Lung (tissue), 12 donors: ENCODE data around the gene RNF141. TPM values are rescaled to one million over a fixed set of nuclear protein-coding genes. Genes with fewer than 3 reads are reported as not detected.

ENCODE experiments used
- ATAC-seq: fragments of 200-7000 bp; cut with Tn5 transposase; one replicate; pipeline ENCODE4 v1.9.1; 2020; ENCODE audit warnings: moderate number of reproducible peaks; ENCODE audit not compliant: insufficient read depth, low FRiP score
- DNase-seq, 3 donors: peaks; one replicate each; pipeline ENCODE4 v3.0.0-alpha.2; 2013 to 2017
- H3K27ac ChIP-seq, 2 donors: one replicate each; pipeline ENCODE4 v1.5.1; 2013; ENCODE audit warnings: mild to moderate bottlenecking in 2 of 2, moderate library complexity in 2 of 2, control low read depth in 1 of 2, inconsistent platforms in 1 of 2, low read depth in 1 of 2, low read length in 1 of 2
- H3K27me3 ChIP-seq, 3 donors: one replicate each; pipeline ENCODE4 v1.5.1; 2013; ENCODE audit warnings: low read length in 2 of 3; ENCODE audit not compliant: control insufficient read depth in 3 of 3, insufficient read depth in 3 of 3
- H3K36me3 ChIP-seq, 4 donors: one replicate each; pipeline ENCODE4 v1.5.1; 2013; ENCODE audit warnings: low read length in 4 of 4, mild to moderate bottlenecking in 1 of 4, moderate library complexity in 1 of 4; ENCODE audit not compliant: control insufficient read depth in 4 of 4, insufficient read depth in 4 of 4
- H3K4me1 ChIP-seq, 5 donors: one replicate each; pipeline ENCODE4 v1.5.1; 2013; ENCODE audit warnings: low read length in 5 of 5, mild to moderate bottlenecking in 2 of 5, moderate library complexity in 1 of 5; ENCODE audit not compliant: control insufficient read depth in 5 of 5, insufficient read depth in 5 of 5
- H3K4me3 ChIP-seq: one replicate; pipeline ENCODE4 v1.5.1; 2013; ENCODE audit warnings: mild to moderate bottlenecking, control low read depth, moderate library complexity
- H3K9ac ChIP-seq, 2 donors: one replicate each; pipeline ENCODE4 v1.5.1; 2013; ENCODE audit warnings: low read length in 2 of 2, control low read depth in 1 of 2; ENCODE audit not compliant: insufficient read depth in 1 of 2
- H3K9me3 ChIP-seq, 4 donors: one replicate each; pipeline ENCODE4 v1.5.1; 2013; ENCODE audit warnings: low read length in 3 of 4, mild to moderate bottlenecking in 1 of 4, moderate library complexity in 1 of 4; ENCODE audit not compliant: control insufficient read depth in 4 of 4, insufficient read depth in 3 of 4
- CTCF ChIP-seq: IDR thresholded peaks from 2 replicates; pipeline ENCODE4 v1.5.1; 2012; ENCODE audit warnings: mild to moderate bottlenecking; ENCODE audit errors: control extremely low read depth, extremely low read depth
- WGBS, 2 donors: extraction: QIAGEN DNeasy Blood & Tissue Kit; methylation state at CpG; one replicate each; pipeline ENCODE4 v1.1.7; 2013; 5-methylcytosine and 5-hydroxymethylcytosine counted together
- polyA plus RNA-seq, 2 donors: library from polyadenylated mRNA; stranded (reverse); fragments of 200-250 nt; gene quantifications; one replicate each; pipeline ENCODE4 v1.2.1, GENCODE V29; 2013
- total RNA-seq, 2 donors: library from RNA; depleted of rRNA in 1 of 2; stranded (reverse); fragments of >200 nt in 1 of 2; gene quantifications; one replicate each; pipeline ENCODE4 v1.2.1, GENCODE V29; 2014 to 2021
- donor health status: control.
- donor health status: control.
- donor health status: Bipolar disorder and iron deficiency.
- donor health status: healthy.
- donor health status: DM: yes; HTN: yes; CAD: no.

RNF141 gene
- total and polyA plus RNA-seq, 4 donors: 14.8 to 63.8 (median 33.4) TPM

GRCh38 chr11:10474551-10474950 is 66.4 kb downstream of the RNF141 start:
- WGBS, 2 donors: 96 to 97% methylated on average over 2 of the region's 2 CpGs
- peaks cover 0 to 11% (median 0%) of the 10 kb centered on the region in 4 donors for H3K36me3 ChIP-seq
- H3K27ac ChIP-seq: no peak overlapping the region
- DNase-seq: no peak
- no peaks in the 10 kb centered on the region for H3K27me3 ChIP-seq
- no peak overlapping the region for H3K9ac ChIP-seq
- no peak for ATAC-seq
- H3K9me3 ChIP-seq: no peaks in the 10 kb centered on the region
- no peaks in the 10 kb centered on the region for H3K4me1 ChIP-seq
- H3K4me3 ChIP-seq: no peak overlapping the region
- TF ChIP-seq CTCF: no peak

GRCh38 chr11:10473371-10473770 is 67.6 kb downstream of the RNF141 start:
- 87 to 93% methylated on average over 4 of the region's 4 CpGs for WGBS, 2 donors
- H3K9ac ChIP-seq: no peak overlapping the region
- H3K27me3 ChIP-seq: no peaks in the 10 kb centered on the region
- ATAC-seq: no peak
- TF ChIP-seq CTCF: no peak
- no peaks in the 10 kb centered on the region for H3K9me3 ChIP-seq
- peaks cover 0 to 6% (median 0%) of the 10 kb centered on the region in 4 donors for H3K36me3 ChIP-seq
- no peak for DNase-seq
- no peak overlapping the region for H3K4me3 ChIP-seq
- no peaks in the 10 kb centered on the region for H3K4me1 ChIP-seq
- no peak overlapping the region for H3K27ac ChIP-seq

GRCh38 chr11:10462746-10463300 is 78.2 kb downstream of the RNF141 start:
- ATAC-seq (no peak), DNase-seq (no peak)
- no peak for TF ChIP-seq CTCF
- Histone ChIP-seq H3K27me3 (no peaks in the 10 kb centered on the region), H3K4me3 (no peak overlapping the region), H3K4me1 (peaks cover 0 to 9% (median 0%) of the 10 kb centered on the region in 5 donors), H3K9ac (no peak overlapping the region), H3K36me3 (peaks cover 0 to 15% (median 0%) of the 10 kb centered on the region in 4 donors), H3K27ac (no peak overlapping the region), H3K9me3 (no peaks in the 10 kb centered on the region)
- WGBS, 2 donors: 94 to 96% methylated on average over 5 of the region's 5 CpGs

Other genes with a start within 250 kb of the RNF141 start
- gene SBF2, start 247.0 kb downstream of the RNF141 start, total RNA-seq: 100 to 1,000 TPM in 1 of 2 donors, 10 to 100 TPM in 1; 32.3 to 104 TPM
- 10 to 100 TPM in 1 of 2 donors, 1 to 10 TPM in 1; 4.4 to 17.4 TPM for gene SBF2, start 247.0 kb downstream of the RNF141 start, polyA plus RNA-seq
- gene ADM, start 236.1 kb downstream of the RNF141 start, total RNA-seq: 10 to 100 TPM; 43.6 to 45.9 TPM
- gene ADM, start 236.1 kb downstream of the RNF141 start, polyA plus RNA-seq: 100 to 1,000 TPM in 1 of 2 donors, 10 to 100 TPM in 1; 16.2 to 349 TPM
- gene AMPD3, start 85.9 kb downstream of the RNF141 start, total RNA-seq: 10 to 100 TPM; 20.8 to 27.6 TPM
- 10 to 100 TPM in 1 of 2 donors, 1 to 10 TPM in 1; 3.8 to 29.0 TPM for gene AMPD3, start 85.9 kb downstream of the RNF141 start, polyA plus RNA-seq
- 10 to 100 TPM; 51.2 to 70.8 TPM for gene LYVE1, start 27.5 kb upstream of the RNF141 start, total RNA-seq
- gene LYVE1, start 27.5 kb upstream of the RNF141 start, polyA plus RNA-seq: 10 to 100 TPM; 22.5 to 22.6 TPM
- gene IRAG1, start 152.6 kb upstream of the RNF141 start, total RNA-seq: 10 to 100 TPM; 16.1 to 17.0 TPM
- gene IRAG1, start 152.6 kb upstream of the RNF141 start, polyA plus RNA-seq: 10 to 100 TPM in 1 of 2 donors, 1 to 10 TPM in 1; 2.8 to 10.4 TPM
- gene CTR9, start 210.1 kb upstream of the RNF141 start, total RNA-seq: 10 to 100 TPM; 26.2 to 40.0 TPM
- 10 to 100 TPM; 13.2 to 18.1 TPM for gene CTR9, start 210.1 kb upstream of the RNF141 start, polyA plus RNA-seq